ENCODE data around the gene MRGPRE.

Gene MRGPRE

GRCh38 chr11:3219281-3219892 lies 12.8 kb downstream of the MRGPRE start:
- no peak overlapping the region for H3K4me3 ChIP-seq (ENCODE audit: low read length)
- TF ChIP-seq CTCF (conservative IDR thresholded peaks at IDR 0.05; ENCODE audit: low read depth, low read length): no peak
- no peak for DNase-seq (ENCODE audit: low read depth)

- TF ChIP-seq CTCF (conservative IDR thresholded peaks at IDR 0.05; ENCODE audit: low read depth, low read length): no peak
- no peak for DNase-seq (ENCODE audit: low read depth)
- H3K4me3 ChIP-seq (ENCODE audit: low read length): no peak within 1 kb of the TSS
These were observed 13.5 kb downstream of the MRGPRE start, which contains the start of gene MRGPRG for GRCh38 chr11:3218483-3219280. Gene MRGPRG, minus strand, starts transcription at chr11:3218813. Its CDS starts 0 bp downstream, at chr11:3218813.

- DNase-seq (ENCODE audit: low read depth): no peak
- TF ChIP-seq CTCF (conservative IDR thresholded peaks at IDR 0.05; ENCODE audit: low read depth, low read length): no peak
- H3K4me3 ChIP-seq (ENCODE audit: low read length): no peak overlapping the region
These were observed 14.3 kb downstream of the MRGPRE start for GRCh38 chr11:3217818-3218482.

GRCh38 chr11:3216027-3216525 lies 16.1 kb downstream of the MRGPRE start:
- no peak for TF ChIP-seq CTCF (conservative IDR thresholded peaks at IDR 0.05; ENCODE audit: low read depth, low read length)
- H3K4me3 ChIP-seq (ENCODE audit: low read length): no peak overlapping the region
- DNase-seq (ENCODE audit: low read depth): no peak

- TF ChIP-seq CTCF (conservative IDR thresholded peaks at IDR 0.05; ENCODE audit: low read depth, low read length): no peak
- no peak overlapping the region for H3K4me3 ChIP-seq (ENCODE audit: low read length)
- no peak for DNase-seq (ENCODE audit: low read depth)
These were observed 16.7 kb downstream of the MRGPRE start for GRCh38 chr11:3215346-3216026.

GRCh38 chr11:3214420-3214699 lies 17.9 kb downstream of the MRGPRE start:
- DNase-seq (ENCODE audit: low read depth): no peak
- TF ChIP-seq CTCF (conservative IDR thresholded peaks at IDR 0.05; ENCODE audit: low read depth, low read length): no peak
- no peak overlapping the region for H3K4me3 ChIP-seq (ENCODE audit: low read length)
